OCI-LY7 (cell line): ENCODE measurements around the gene GRB10. TPM values are rescaled to one million over a fixed set of nuclear protein-coding genes. Genes with fewer than 3 reads are reported as not detected.
"Not testable (repeated sequence)": the region's sequence is repeated elsewhere in the genome, so short reads cannot be mapped to it uniquely, and the experiment has no call there.

Source experiments
- BruUV-seq: library from RNA; stranded (reverse); fragments of 400-500 nt; replicated peaks from 2 replicates; lab custom pipeline; 2021; lab: Mats Ljungman, UMichigan
- CTCF ChIA-PET: fragments of 300-600 bp; sonication (Branson Sonifier 250); formaldehyde crosslinking; loops from one replicate; lab custom pipeline; 2022; ENCODE audit warnings: antibody characterized with exemption; ENCODE audit not compliant: unreplicated experiment; lab: Charles Lee
- POLR2A ChIA-PET: fragments of 300-600 bp; sonication (Branson Sonifier 250); formaldehyde crosslinking; loops from one replicate; lab custom pipeline; 2022; ENCODE audit warnings: antibody characterized with exemption; lab: Charles Lee
- DNase-seq: peaks from one replicate; pipeline ENCODE4 v3.0.0-alpha.2; 2015; ENCODE audit warnings: low spot score
- H2AFZ ChIP-seq: fragments of 200-600 bp; sonication (generic), shearing (Covaris generic); 2 replicates; pipeline ENCODE4 v1.6.1; 2014; ENCODE audit warnings: mild to moderate bottlenecking, antibody characterized with exemption, low read length, moderate library complexity
- H3K27ac ChIP-seq: fragments of 200-600 bp; sonication (generic); 2 replicates; pipeline ENCODE4 v1.5.1; 2014; ENCODE audit warnings: mixed run types, low read depth, mild to moderate bottlenecking, moderate library complexity, low read length, inconsistent platforms; ENCODE audit not compliant: poor library complexity, severe bottlenecking
- H3K36me3 ChIP-seq: fragments of 200-600 bp; sonication (generic); 2 replicates; pipeline ENCODE4 v1.6.1; 2014; ENCODE audit warnings: mild to moderate bottlenecking, antibody characterized with exemption, low read length, moderate library complexity, mixed read lengths; ENCODE audit not compliant: insufficient read depth
- H3K4me1 ChIP-seq: fragments of 200-600 bp; sonication (generic); 2 replicates; pipeline ENCODE4 v1.5.1; 2014; ENCODE audit warnings: mild to moderate bottlenecking, low read length; ENCODE audit not compliant: insufficient read depth, poor library complexity, severe bottlenecking
- H3K4me2 ChIP-seq: fragments of 200-600 bp; sonication (generic); 2 replicates; pipeline ENCODE4 v1.6.1; 2014; ENCODE audit warnings: mild to moderate bottlenecking, low read length
- H3K4me3 ChIP-seq: fragments of 200-600 bp; sonication (generic); 2 replicates; pipeline ENCODE4 v1.5.1; 2014; ENCODE audit warnings: mild to moderate bottlenecking, low read depth, low read length; ENCODE audit not compliant: poor library complexity, severe bottlenecking
- H3K79me2 ChIP-seq: fragments of 200-600 bp; sonication (generic); 2 replicates; pipeline ENCODE4 v1.6.1; 2016; ENCODE audit warnings: low read depth, mild to moderate bottlenecking, low read length, moderate library complexity, mixed read lengths; ENCODE audit not compliant: insufficient read depth
- H3K9me2 ChIP-seq: fragments of 200-600 bp; sonication (generic); 2 replicates; pipeline ENCODE4 v1.6.1; 2016; ENCODE audit warnings: mild to moderate bottlenecking, low read length, mixed read lengths; ENCODE audit not compliant: insufficient read depth
- H3K9me3 ChIP-seq: fragments of 200-600 bp; sonication (generic); 2 replicates; pipeline ENCODE4 v1.6.1; 2014; ENCODE audit warnings: mild to moderate bottlenecking, mixed run types, low read length, mixed read lengths
- H4K20me1 ChIP-seq: fragments of 200-600 bp; sonication (generic); 2 replicates; pipeline ENCODE4 v1.6.1; 2014; ENCODE audit warnings: mild to moderate bottlenecking, antibody characterized with exemption, low read length, moderate library complexity, mixed read lengths; ENCODE audit not compliant: insufficient read depth
- EZH2phosphoT487 ChIP-seq: fragments of 200-600 bp; sonication (generic); IDR thresholded peaks from 2 replicates; pipeline ENCODE4 v1.6.1; 2018; ENCODE audit warnings: low read depth, borderline replicate concordance, mild to moderate bottlenecking, mixed run types, antibody characterized with exemption, low read length, moderate library complexity, mixed read lengths
- intact Hi-C: fragments of 100-400 bp; cut with micrococcal nuclease; formaldehyde crosslinking; loops from one replicate; pipeline ENCODE4 v1.10.0; 2022; ENCODE audit not compliant: unreplicated experiment
- total RNA-seq, 2 experiments: library from RNA; depleted of rRNA in 1 of 2; stranded (reverse); fragments of >200 nt in 1 of 2; shearing (Covaris generic) in 1 of 2; gene quantifications; 2 replicates each; pipeline ENCODE4 v1.2.3, GENCODE V29; 2014 to 2022
- TF ChIP-seq, protein P1 (sequence below): fragments of 200-600 bp; sonication (generic); conservative IDR thresholded peaks from 2 replicates; pipeline ENCODE4 v1.5.1; 2014; ENCODE audit warnings: mild to moderate bottlenecking, antibody characterized with exemption, low read length, moderate library complexity, mixed read lengths

Gene GRB10
- total RNA-seq, 2 experiments from 2014 or later: not detected

- Histone ChIP-seq H3K36me3 (no peaks in the 10 kb centered on the region), H3K27ac (no peak overlapping the region), H2AFZ (no peak overlapping the region), H3K4me1 (no peaks in the 10 kb centered on the region), H4K20me1 (no peaks in the 10 kb centered on the region), H3K4me3 (no peak overlapping the region), H3K9me3 (no peaks in the 10 kb centered on the region), H3K4me2 (no peak overlapping the region), H3K79me2 (no peaks in the 10 kb centered on the region), H3K9me2 (no peaks in the 10 kb centered on the region)
- TF ChIP-seq, protein P1, sequence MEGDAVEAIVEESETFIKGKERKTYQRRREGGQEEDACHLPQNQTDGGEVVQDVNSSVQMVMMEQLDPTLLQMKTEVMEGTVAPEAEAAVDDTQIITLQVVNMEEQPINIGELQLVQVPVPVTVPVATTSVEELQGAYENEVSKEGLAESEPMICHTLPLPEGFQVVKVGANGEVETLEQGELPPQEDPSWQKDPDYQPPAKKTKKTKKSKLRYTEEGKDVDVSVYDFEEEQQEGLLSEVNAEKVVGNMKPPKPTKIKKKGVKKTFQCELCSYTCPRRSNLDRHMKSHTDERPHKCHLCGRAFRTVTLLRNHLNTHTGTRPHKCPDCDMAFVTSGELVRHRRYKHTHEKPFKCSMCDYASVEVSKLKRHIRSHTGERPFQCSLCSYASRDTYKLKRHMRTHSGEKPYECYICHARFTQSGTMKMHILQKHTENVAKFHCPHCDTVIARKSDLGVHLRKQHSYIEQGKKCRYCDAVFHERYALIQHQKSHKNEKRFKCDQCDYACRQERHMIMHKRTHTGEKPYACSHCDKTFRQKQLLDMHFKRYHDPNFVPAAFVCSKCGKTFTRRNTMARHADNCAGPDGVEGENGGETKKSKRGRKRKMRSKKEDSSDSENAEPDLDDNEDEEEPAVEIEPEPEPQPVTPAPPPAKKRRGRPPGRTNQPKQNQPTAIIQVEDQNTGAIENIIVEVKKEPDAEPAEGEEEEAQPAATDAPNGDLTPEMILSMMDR: no peak
- TF ChIP-seq EZH2phosphoT487: no peak
- no TSS peak for BruUV-seq
- ChIA-PET CTCF (no interaction called here), POLR2A (no interaction called here)
- no peak for DNase-seq
- intact Hi-C loops: no loop called here
Observed at GRCh38 chr7:50742401-50742800, 40.3 kb downstream of the GRB10 start.

GRCh38 chr7:50739744-50740435, 42.8 kb downstream of the GRB10 start:
- Histone ChIP-seq H3K9me3 (no peaks in the 10 kb centered on the region), H2AFZ (no peak overlapping the region), H3K79me2 (no peaks in the 10 kb centered on the region), H3K4me2 (no peak overlapping the region), H4K20me1 (no peaks in the 10 kb centered on the region), H3K27ac (no peak overlapping the region), H3K4me3 (no peak overlapping the region), H3K9me2 (no peaks in the 10 kb centered on the region), H3K36me3 (no peaks in the 10 kb centered on the region), H3K4me1 (no peaks in the 10 kb centered on the region)
- intact Hi-C loops: no loop called here
- BruUV-seq: no TSS peak
- TF ChIP-seq EZH2phosphoT487: no peak
- TF ChIP-seq, protein P1: no peak
- ChIA-PET POLR2A (no interaction called here), CTCF (no interaction called here)
- DNase-seq: no peak

DNA sequence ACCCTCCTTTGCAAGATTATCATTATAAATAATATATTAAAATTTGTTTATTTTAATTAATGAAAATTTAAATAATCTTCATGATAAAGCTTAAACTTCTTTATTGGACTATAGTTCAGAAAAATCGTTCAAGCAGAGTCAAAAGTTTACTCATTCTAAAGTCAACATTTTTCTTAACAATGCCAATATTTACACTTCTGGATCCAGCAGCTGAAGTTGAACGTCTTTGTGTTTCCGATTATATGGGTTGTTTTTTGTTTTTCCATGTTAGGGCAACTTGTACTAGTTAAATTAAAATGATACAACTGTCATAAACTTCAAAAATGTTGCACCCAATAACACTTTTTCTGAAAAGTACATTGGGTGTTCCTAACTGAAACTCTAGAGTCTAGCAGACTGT, 43.8 kb downstream of the GRB10 start:
- ChIA-PET CTCF (no interaction called here), POLR2A (interaction anchor here (0.5 to 0.6 kb wide), 2 partner anchors 23 to 242 kb away, joined by 3 read pairs; no protein-coding TSS in a partner anchor)
- Histone ChIP-seq H3K4me1 (no peaks in the 10 kb centered on the region), H3K4me3 (no peak overlapping the region), H3K4me2 (no peak overlapping the region), H3K36me3 (no peaks in the 10 kb centered on the region), H3K79me2 (no peaks in the 10 kb centered on the region), H3K27ac (no peak overlapping the region), H2AFZ (no peak overlapping the region), H3K9me2 (no peaks in the 10 kb centered on the region), H3K9me3 (no peaks in the 10 kb centered on the region), H4K20me1 (no peaks in the 10 kb centered on the region)
- intact Hi-C loops: no loop called here
- no TSS peak for BruUV-seq
- DNase-seq: no peak
- no peak for TF ChIP-seq EZH2phosphoT487
- TF ChIP-seq, protein P1: no peak

DNA sequence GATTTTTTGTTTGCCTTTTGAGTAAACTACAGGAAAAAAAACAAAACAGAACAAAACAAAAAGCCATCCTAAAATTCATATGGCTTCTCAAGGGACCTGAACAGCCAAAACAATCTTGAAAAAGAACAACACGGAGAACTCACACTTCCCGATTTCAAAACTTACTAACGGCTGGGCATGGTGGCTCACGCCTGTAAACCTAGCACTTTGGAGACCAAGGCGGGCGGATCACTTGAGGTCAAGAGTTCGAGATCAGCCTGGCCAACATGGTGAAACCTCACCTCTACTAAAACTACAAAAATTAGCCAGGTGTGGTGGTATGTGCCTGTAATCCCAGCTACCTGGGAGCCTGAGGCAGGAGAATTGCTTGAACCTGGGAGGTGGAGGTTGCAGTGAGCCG, 46.9 kb downstream of the GRB10 start:
- CTCF ChIA-PET, BruUV-seq, DNase-seq, H4K20me1 ChIP-seq, H3K27ac ChIP-seq, H3K4me3 ChIP-seq, H3K9me3 ChIP-seq, H3K4me2 ChIP-seq, H3K79me2 ChIP-seq, H2AFZ ChIP-seq, H3K36me3 ChIP-seq, POLR2A ChIA-PET, H3K4me1 ChIP-seq, H3K9me2 ChIP-seq, intact Hi-C loops: not testable (repeated sequence)
